Measurements from ENCODE around the gene CHCHD2. TPM values are rescaled to one million over a fixed set of nuclear protein-coding genes. Genes with fewer than 3 reads are reported as not detected.
A peak's percentile ranks its signal among the peaks of the same experiment; 100 is the strongest.
"Not testable (repeated sequence)": the region's sequence is repeated elsewhere in the genome, so short reads cannot be mapped to it uniquely, and the experiment has no call there.

The CHCHD2 gene, protein sequence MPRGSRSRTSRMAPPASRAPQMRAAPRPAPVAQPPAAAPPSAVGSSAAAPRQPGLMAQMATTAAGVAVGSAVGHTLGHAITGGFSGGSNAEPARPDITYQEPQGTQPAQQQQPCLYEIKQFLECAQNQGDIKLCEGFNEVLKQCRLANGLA
- total RNA-seq: 660 TPM in 2 replicates

DNA sequence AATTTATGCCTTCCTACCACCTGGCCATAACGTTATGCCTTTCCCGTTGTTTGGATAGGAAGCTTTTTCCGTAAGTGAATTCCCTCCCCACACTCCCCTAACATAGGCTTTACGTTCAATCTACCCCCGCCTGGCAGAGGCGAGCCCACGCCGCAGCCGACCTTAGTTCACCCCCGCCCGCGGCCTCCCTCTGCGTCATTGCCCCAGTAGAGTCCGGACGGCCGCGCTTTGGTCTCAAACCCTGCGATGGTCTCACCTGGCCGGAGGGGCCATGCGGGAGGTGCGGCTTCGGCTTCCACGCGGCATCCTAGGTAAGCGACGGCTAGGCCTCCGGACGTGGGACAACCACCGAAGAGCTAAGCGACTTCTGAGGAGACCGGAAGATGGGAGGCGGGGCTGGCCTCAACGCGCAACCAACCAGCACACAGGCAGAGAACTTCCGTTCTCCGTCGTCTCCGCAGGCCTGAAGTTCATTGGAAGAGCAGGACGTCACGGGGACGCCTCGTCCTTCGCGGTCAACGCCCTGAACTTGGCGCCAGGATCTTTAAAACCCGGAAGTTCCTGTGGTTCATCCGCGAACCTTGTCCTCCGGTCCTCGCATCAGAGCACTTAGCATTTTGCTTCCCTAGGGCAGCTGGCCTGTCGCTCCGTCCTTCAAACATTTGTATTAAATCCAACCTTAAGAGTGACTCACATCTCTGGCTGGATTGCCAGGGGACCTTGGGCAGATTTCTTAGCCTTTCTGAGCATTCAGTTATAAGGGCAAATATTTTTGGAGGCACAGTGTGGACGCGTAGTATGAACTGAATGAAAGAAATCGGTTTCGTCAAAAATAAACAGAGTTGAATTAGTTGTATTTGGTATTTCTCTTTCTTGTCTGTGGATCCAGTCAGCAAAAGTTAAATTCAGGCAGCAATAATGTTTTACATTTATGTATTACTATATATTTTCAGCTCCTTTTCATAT is at the start of gene CHCHD2:
CHCHD2 (minus strand) TSS at position 369 of the 966 bp plus-strand sequence; CDS start at position 306, 63 bp downstream.
- intact Hi-C loops (cut with micrococcal nuclease): loop anchor here (1.0 to 2.0 kb wide), 7 partner anchors 42 to 1347 kb away; partner anchors contain the start of genes CCT6A, MRPS17, PSPH and SEC61G
- DNase-seq (ENCODE audit: low spot score): peak; percentile 93
- Mint-ChIP-seq H3K4me1 (ENCODE audit: low read depth) (peaks cover 21% of the 10 kb centered on the region), H3K27ac (peak within 1 kb of the TSS; percentile 99), H3K9me3 (peaks cover 16% of the 10 kb centered on the region), H3K36me3 (ENCODE audit: low read depth) (peaks cover 50% of the 10 kb centered on the region), H3K4me3 (ENCODE audit: low read depth) (peak within 1 kb of the TSS; percentile 99), H3K27me3 (ENCODE audit: low read depth) (no peaks in the 10 kb centered on the region)

DNA sequence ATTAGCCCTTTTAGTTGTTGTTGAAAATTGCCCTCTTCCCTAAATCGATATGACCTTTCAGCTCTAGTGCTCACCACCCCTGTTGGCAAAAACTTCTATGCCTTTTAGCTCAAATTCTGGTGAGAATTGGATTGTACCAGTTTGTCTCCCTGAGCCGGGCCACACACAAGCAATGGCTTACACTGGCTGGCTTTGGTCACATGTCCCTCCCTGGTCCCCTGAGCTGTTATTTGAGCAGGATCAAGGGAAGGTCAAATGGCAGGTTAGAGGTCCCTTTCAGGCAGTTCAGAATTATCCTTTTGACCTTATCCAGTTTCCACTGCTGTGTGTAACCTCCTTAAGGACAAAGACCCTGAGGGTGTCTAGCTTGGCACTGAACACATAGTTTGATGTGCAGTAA is 24.8 kb upstream of the CHCHD2 start:
- intact Hi-C loops (cut with micrococcal nuclease); H3K4me3 Mint-ChIP-seq (ENCODE audit: low read depth); H3K4me1 Mint-ChIP-seq (ENCODE audit: low read depth); H3K27me3 Mint-ChIP-seq (ENCODE audit: low read depth); H3K27ac Mint-ChIP-seq; H3K9me3 Mint-ChIP-seq; DNase-seq (ENCODE audit: low spot score); H3K36me3 Mint-ChIP-seq (ENCODE audit: low read depth): not testable (repeated sequence)

DNA sequence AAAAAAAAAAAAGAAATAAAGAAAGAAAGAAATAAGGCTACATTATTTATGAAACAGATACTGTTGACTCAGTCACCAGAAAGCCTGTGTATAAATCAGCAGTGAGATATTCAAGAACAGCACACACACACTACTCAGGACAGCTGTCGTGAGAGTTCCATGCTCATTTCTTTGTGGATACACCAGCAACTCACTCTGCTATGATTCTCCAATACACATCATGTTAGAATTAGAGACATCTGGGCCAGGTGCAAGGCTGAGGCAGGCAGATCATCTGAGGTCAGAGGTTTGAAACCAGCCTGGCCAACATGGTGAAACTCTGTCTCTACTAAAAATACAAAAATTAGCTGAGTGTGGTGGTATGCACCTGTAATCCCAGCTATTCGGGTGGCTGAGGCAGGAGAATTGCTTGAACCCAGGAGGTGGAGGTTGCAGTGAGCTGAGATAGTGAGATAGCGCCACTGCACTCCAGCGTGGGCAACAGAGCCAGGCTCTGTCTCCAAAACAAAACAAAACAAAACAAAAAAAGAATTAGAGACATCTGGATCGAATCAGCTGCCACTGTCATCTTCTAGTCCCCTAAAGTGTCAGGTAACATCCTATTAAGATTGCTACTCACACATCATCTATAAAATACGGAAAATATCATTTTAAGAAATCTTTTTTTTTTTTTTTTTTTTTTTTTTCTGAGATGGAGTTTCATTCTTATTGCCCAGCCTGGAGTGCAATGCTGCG is 21.1 kb upstream of the CHCHD2 start:
- no peak for DNase-seq (ENCODE audit: low spot score)
- H3K36me3 Mint-ChIP-seq (ENCODE audit: low read depth): no peaks in the 10 kb centered on the region
- H3K4me3 Mint-ChIP-seq (ENCODE audit: low read depth): no peak overlapping the region
- H3K9me3 Mint-ChIP-seq: no peaks in the 10 kb centered on the region
- H3K27ac Mint-ChIP-seq: no peak overlapping the region
- intact Hi-C loops (cut with micrococcal nuclease): no loop called here
- H3K4me1 Mint-ChIP-seq (ENCODE audit: low read depth): no peaks in the 10 kb centered on the region
- H3K27me3 Mint-ChIP-seq (ENCODE audit: low read depth): no peaks in the 10 kb centered on the region

DNA sequence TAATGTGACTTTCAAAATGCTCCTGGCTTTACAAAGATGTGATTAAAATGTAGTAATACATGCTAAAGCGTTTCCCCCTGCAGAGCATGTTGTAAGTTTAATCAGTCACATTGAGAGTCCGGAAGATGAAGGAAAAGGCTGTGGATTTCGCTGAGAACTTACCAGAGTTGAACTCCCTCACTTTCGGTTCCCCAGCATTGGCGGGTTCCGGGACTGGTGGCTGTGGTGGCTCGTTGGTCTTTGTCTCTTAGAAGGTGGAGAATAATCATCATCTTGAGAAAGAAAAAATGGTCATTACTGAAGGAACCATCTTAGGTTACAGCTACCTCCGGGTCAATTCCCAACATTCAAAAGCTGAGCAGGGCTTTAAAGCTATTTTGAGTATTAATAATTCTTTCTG is 19.6 kb upstream of the CHCHD2 start:
- no peak for DNase-seq (ENCODE audit: low spot score)
- H3K4me3 Mint-ChIP-seq (ENCODE audit: low read depth): no peak overlapping the region
- no peaks in the 10 kb centered on the region for H3K36me3 Mint-ChIP-seq (ENCODE audit: low read depth)
- H3K27me3 Mint-ChIP-seq (ENCODE audit: low read depth): no peaks in the 10 kb centered on the region
- intact Hi-C loops (cut with micrococcal nuclease): no loop called here
- H3K9me3 Mint-ChIP-seq: no peaks in the 10 kb centered on the region
- no peak overlapping the region for H3K27ac Mint-ChIP-seq
- no peaks in the 10 kb centered on the region for H3K4me1 Mint-ChIP-seq (ENCODE audit: low read depth)

DNA sequence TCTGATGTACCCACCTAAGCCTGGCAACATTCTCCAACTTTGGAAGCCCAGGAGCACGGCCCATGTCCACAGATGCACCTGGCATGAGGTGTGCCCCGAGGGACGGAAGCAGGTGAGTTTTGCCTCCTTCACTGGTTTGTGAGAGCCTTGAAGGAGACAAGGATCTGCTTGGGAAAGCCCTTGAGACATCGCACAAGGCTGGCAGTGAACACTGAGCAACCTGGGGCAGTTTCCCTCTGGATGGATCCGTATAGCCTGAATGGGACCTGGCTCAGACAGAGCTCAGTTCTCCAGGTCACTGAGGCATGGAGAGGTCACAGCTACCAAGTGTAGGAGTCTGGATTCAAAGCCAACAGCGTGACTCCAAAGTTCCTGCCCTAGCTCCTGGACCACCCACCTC is 18.7 kb upstream of the CHCHD2 start:
- Mint-ChIP-seq H3K4me3 (ENCODE audit: low read depth) (no peak overlapping the region), H3K36me3 (ENCODE audit: low read depth) (no peaks in the 10 kb centered on the region), H3K9me3 (no peaks in the 10 kb centered on the region), H3K27ac (no peak overlapping the region), H3K4me1 (ENCODE audit: low read depth) (no peaks in the 10 kb centered on the region), H3K27me3 (ENCODE audit: low read depth) (no peaks in the 10 kb centered on the region)
- intact Hi-C loops (cut with micrococcal nuclease): no loop called here
- no peak for DNase-seq (ENCODE audit: low spot score)

DNA sequence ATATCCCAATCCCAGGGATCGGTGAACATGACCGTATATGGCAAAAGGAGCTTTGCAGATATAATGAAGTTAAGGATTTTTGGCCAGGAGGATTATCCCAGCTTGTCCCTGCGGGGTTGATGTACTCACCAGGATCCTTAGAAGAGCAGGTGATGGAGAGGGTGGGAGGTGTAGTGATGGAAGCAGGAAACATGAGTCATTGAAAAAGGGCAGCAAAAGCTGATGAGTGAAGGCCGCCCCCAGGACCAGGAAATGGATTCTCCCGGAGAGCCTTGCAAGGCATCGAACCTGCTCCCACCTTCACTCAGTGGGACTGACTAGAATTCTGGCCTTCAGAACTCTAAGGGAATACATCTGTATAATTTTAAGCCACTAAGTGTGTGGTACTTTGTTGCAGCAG is 15.2 kb upstream of the CHCHD2 start:
- Mint-ChIP-seq H3K4me1 (ENCODE audit: low read depth) (no peaks in the 10 kb centered on the region), H3K4me3 (ENCODE audit: low read depth) (no peak overlapping the region), H3K27me3 (ENCODE audit: low read depth) (peaks cover 2% of the 10 kb centered on the region), H3K27ac (no peak overlapping the region), H3K36me3 (ENCODE audit: low read depth) (no peaks in the 10 kb centered on the region), H3K9me3 (no peaks in the 10 kb centered on the region)
- intact Hi-C loops (cut with micrococcal nuclease): no loop called here
- DNase-seq (ENCODE audit: low spot score): no peak

DNA sequence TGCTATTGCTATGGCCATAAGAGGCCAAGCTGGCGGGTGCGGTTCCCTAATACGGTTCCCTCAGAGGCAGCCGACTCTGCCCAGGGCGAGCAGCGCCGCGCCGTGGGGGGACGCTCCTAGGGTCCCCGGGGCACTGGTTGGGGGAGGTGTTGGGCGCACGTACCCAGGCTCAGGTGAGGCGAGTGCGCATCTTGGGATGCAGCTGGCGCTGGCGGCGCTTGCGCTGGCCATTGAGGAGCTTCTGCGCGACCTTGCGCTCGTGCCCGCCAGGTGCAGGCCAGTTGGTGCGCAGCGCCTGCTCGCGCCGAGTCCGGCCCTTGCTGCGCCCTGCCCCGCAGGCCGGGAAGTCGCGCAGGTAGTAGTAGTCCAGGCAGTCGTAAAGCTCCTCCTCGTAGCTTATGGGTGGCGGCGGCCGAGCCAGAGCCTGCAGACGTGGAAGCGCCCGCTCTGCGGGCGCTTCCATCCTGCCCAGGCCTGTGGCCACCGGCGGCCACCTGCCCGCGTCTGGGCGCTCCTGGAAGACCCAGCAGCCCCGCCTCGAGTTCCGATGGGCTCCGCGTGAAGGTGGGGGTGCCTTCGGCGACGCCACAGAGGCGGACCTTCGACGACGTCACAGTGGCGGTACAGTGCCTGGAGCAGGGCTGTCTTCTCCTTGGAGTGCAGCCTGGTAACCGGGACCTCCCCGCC is 9.7 kb upstream of the CHCHD2 start, which contains the start of gene NUPR2:
NUPR2 (minus strand) TSS at position 566 of the 687 bp plus-strand sequence; CDS start at position 463, 103 bp downstream.
- Mint-ChIP-seq H3K9me3 (no peaks in the 10 kb centered on the region), H3K36me3 (ENCODE audit: low read depth) (no peaks in the 10 kb centered on the region), H3K4me3 (ENCODE audit: low read depth) (no peak within 1 kb of the TSS), H3K4me1 (ENCODE audit: low read depth) (no peaks in the 10 kb centered on the region), H3K27me3 (ENCODE audit: low read depth) (peaks cover 3% of the 10 kb centered on the region), H3K27ac (no peak within 1 kb of the TSS)
- intact Hi-C loops (cut with micrococcal nuclease): no loop called here
- DNase-seq (ENCODE audit: low spot score): no peak

DNA sequence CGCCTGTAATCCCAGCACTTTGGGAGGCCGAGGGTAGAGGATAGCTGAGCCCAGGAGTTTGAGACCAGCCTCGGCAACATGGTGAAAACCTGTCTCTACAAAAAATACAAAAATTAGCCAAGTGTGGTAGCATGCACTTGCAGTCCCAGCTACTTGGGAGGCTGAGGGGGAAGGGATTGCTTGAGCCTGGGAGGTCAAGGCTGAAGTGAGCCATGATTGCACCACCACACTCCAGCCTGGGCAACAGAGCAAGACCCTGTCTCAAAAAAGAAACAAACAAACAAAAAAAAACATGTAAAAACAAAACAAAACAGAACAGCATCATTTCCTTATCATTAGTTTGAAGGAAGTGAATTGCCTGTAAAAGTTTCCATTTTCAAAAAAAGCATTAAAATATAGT is 6.0 kb upstream of the CHCHD2 start:
- H3K36me3 Mint-ChIP-seq (ENCODE audit: low read depth); intact Hi-C loops (cut with micrococcal nuclease); DNase-seq (ENCODE audit: low spot score); H3K4me1 Mint-ChIP-seq (ENCODE audit: low read depth); H3K27ac Mint-ChIP-seq; H3K9me3 Mint-ChIP-seq; H3K4me3 Mint-ChIP-seq (ENCODE audit: low read depth); H3K27me3 Mint-ChIP-seq (ENCODE audit: low read depth): not testable (repeated sequence)

DNA sequence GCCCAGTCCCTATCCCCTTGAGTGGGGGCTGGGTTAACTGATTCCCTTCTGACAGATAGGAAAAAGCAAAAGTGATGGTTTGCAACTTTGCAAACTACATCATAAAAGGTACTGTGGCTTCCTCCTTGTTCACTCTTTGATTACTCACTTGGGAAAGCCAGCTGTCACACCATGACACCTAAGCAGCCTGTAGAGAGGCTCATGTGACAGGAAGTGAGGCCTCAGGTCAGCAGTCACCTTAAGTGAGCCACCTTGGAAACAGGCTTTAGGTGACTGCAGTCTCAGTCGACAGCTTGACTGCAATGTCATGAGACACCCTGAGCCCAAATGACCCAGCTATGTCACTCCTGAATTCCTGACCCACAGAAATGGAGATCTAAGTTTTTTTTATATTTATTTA is 4.3 kb upstream of the CHCHD2 start:
- no peak overlapping the region for H3K27ac Mint-ChIP-seq
- peaks cover 19% of the 10 kb centered on the region for H3K36me3 Mint-ChIP-seq (ENCODE audit: low read depth)
- DNase-seq (ENCODE audit: low spot score): no peak
- H3K4me3 Mint-ChIP-seq (ENCODE audit: low read depth): no peak overlapping the region
- no peaks in the 10 kb centered on the region for H3K27me3 Mint-ChIP-seq (ENCODE audit: low read depth)
- peaks cover 16% of the 10 kb centered on the region for H3K9me3 Mint-ChIP-seq
- H3K4me1 Mint-ChIP-seq (ENCODE audit: low read depth): peaks cover 14% of the 10 kb centered on the region
- intact Hi-C loops (cut with micrococcal nuclease): no loop called here

DNA sequence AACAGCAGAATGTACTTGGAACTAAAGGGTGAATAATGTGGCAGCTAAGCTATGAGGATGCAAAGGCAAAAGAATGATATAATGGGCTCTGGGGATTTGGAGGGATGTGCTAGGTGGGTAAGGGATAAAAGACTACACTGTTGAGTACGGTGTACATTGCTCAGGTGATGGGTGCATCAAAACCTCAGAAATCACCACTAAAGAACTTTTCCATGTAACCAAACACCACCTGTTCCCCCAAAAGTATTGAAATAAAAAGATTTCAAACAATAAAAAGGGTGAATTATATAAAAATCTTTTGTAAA is 1.6 kb upstream of the CHCHD2 start:
- intact Hi-C loops (cut with micrococcal nuclease): loop anchor here (2.0 kb wide), 1 partner anchor 157 kb away; the partner anchor contains the start of gene MRPS17
- no peak for DNase-seq (ENCODE audit: low spot score)
- Mint-ChIP-seq H3K4me1 (ENCODE audit: low read depth) (peaks cover 21% of the 10 kb centered on the region), H3K36me3 (ENCODE audit: low read depth) (peaks cover 38% of the 10 kb centered on the region), H3K27me3 (ENCODE audit: low read depth) (no peaks in the 10 kb centered on the region), H3K27ac (peak overlapping the region; percentile 5), H3K9me3 (peaks cover 16% of the 10 kb centered on the region), H3K4me3 (ENCODE audit: low read depth) (peak overlapping the region; percentile 7)

DNA sequence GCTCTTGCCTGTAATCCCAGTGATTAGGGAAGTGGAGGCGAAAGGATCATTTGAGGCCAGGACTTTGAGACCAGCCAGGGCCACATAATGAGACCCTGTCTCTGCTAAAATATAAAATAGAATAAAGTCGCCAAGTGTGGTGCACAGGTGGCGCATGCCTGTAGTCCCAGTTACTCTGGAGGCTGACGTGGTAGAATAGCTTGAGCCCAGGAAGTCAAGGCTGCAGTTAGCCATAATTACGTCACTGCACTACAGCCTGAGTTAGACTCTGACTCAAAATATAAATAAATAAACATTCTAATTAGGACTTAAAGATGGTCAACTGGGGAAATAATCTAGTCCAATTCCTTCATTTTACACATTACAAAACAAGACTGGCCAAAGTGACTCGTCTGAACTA is 768 bp downstream of the CHCHD2 start:
- no peaks in the 10 kb centered on the region for H3K27me3 Mint-ChIP-seq (ENCODE audit: low read depth)
- peaks cover 25% of the 10 kb centered on the region for H3K4me1 Mint-ChIP-seq (ENCODE audit: low read depth)
- peaks cover 59% of the 10 kb centered on the region for H3K36me3 Mint-ChIP-seq (ENCODE audit: low read depth)
- DNase-seq (ENCODE audit: low spot score): no peak
- H3K4me3 Mint-ChIP-seq (ENCODE audit: low read depth): peak overlapping the region; percentile 99
- intact Hi-C loops (cut with micrococcal nuclease): no loop called here
- peaks cover 16% of the 10 kb centered on the region for H3K9me3 Mint-ChIP-seq
- H3K27ac Mint-ChIP-seq: peak overlapping the region; percentile 99

DNA sequence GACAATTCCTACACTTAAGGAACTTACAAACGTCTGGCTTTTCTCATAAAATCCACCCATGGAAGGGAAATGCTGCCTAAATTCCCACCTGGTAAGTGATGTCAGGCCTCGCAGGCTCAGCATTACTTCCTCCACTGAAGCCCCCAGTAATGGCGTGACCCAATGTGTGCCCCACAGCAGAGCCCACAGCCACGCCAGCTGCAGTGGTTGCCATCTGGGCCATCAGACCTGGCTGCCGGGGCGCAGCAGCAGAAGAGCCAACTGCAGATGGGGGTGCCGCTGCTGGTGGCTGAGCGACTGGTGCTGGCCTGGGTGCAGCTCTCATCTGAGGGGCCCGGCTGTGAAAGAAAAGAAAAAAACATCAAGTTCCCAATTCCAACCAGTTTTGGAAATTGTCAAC is 2.1 kb downstream of the CHCHD2 start:
- H3K27me3 Mint-ChIP-seq (ENCODE audit: low read depth); H3K27ac Mint-ChIP-seq; DNase-seq (ENCODE audit: low spot score); H3K4me3 Mint-ChIP-seq (ENCODE audit: low read depth); intact Hi-C loops (cut with micrococcal nuclease): not testable (repeated sequence)
- H3K4me1 Mint-ChIP-seq (ENCODE audit: low read depth): peaks cover 25% of the 10 kb centered on the region
- H3K9me3 Mint-ChIP-seq: peaks cover 16% of the 10 kb centered on the region
- H3K36me3 Mint-ChIP-seq (ENCODE audit: low read depth): peaks cover 72% of the 10 kb centered on the region

All from activated T-helper 2 cell treated with anti-CD3 and anti-CD28 coated beads, Interferon-gamma antibody, Interleukin-2, Interleukin-4, amounts not matched to agents 10 μg/mL and 5 μg/mL and 100 μg/mL, durations not matched to agents 14 hours and 24 hours and 36 hours (primary cell).